Endodermal cell (in vitro differentiated cells): ENCODE measurements around the gene TCF15. TPM values are rescaled to one million over a fixed set of nuclear protein-coding genes. Genes with fewer than 3 reads are reported as not detected.

ENCODE experiments used
- DNase-seq: peaks from one replicate; pipeline ENCODE4 v3.0.0-alpha.2; 2017
- H3K27ac ChIP-seq: 2 replicates; pipeline ENCODE4 v1.5.1; 2013; ENCODE audit warnings: mild to moderate bottlenecking, low read depth, low read length, moderate library complexity
- H3K27me3 ChIP-seq: 2 replicates; pipeline ENCODE4 v1.6.1; 2013; ENCODE audit warnings: mild to moderate bottlenecking, low read length, moderate library complexity; ENCODE audit not compliant: insufficient read depth, control insufficient read depth, poor library complexity, severe bottlenecking
- H3K36me3 ChIP-seq: 2 replicates; pipeline ENCODE4 v1.7.0; 2013; ENCODE audit warnings: mild to moderate bottlenecking, low read length, moderate library complexity; ENCODE audit not compliant: control insufficient read depth, insufficient read depth
- H3K4me1 ChIP-seq: one replicate; pipeline ENCODE4 v1.7.0; 2013; ENCODE audit warnings: low read length; ENCODE audit not compliant: control insufficient read depth, insufficient read depth
- H3K4me3 ChIP-seq: 2 replicates; pipeline ENCODE4 v1.5.1; 2013; ENCODE audit warnings: mild to moderate bottlenecking, low read length, moderate library complexity
- H3K9ac ChIP-seq: 2 replicates; pipeline ENCODE4 v1.6.1; 2013; ENCODE audit warnings: mild to moderate bottlenecking, low read length, moderate library complexity; ENCODE audit not compliant: poor library complexity, severe bottlenecking; ENCODE audit errors: extremely low read depth
- H3K9me3 ChIP-seq: 2 replicates; pipeline ENCODE4 v1.6.1; 2013; ENCODE audit warnings: mild to moderate bottlenecking, low read length, moderate library complexity; ENCODE audit not compliant: control insufficient read depth
- H3K27ac Mint-ChIP-seq: 2 replicates; pipeline ENCODE4 v1.8.0; 2020; ENCODE audit warnings: mixed read lengths
- H3K27me3 Mint-ChIP-seq: 2 replicates; pipeline ENCODE4 v1.8.0; 2021; ENCODE audit warnings: mild to moderate bottlenecking, mixed read lengths; ENCODE audit not compliant: insufficient read depth
- H3K36me3 Mint-ChIP-seq: 2 replicates; pipeline ENCODE4 v1.8.0; 2020; ENCODE audit warnings: low read depth, mixed read lengths
- H3K4me1 Mint-ChIP-seq: 2 replicates; pipeline ENCODE4 v1.8.0; 2020; ENCODE audit warnings: mixed read lengths
- H3K4me3 Mint-ChIP-seq: 2 replicates; pipeline ENCODE4 v1.8.0; 2020; ENCODE audit warnings: mild to moderate bottlenecking, moderate library complexity, mixed read lengths
- H3K9me3 Mint-ChIP-seq: 2 replicates; pipeline ENCODE4 v1.8.0; 2020; ENCODE audit warnings: mild to moderate bottlenecking, mixed read lengths
- WGBS, 2 experiments: methylation state at CpG; one replicate each; pipeline versions ENCODE4 v1.1.5 to v1.1.7; 2013; ENCODE audit warnings: missing lambda C conversion rate in 2 of 2, mixed read lengths in 1 of 2; ENCODE audit not compliant: insufficient coverage in 1 of 2, insufficient read length in 1 of 2; 5-methylcytosine and 5-hydroxymethylcytosine counted together
- total RNA-seq, 2 donors: library from RNA; stranded (reverse); fragmentation: NEBNext Ultra II Directional in 1 of 2; extraction: Animal tissue kit (Norgen Biotek cat#: 25700) in 1 of 2; gene quantifications; 2 replicates in 1 of 2; 3 replicates in 1 of 2; pipeline ENCODE4 v1.2.1, GENCODE V29; 2021
- TF ChIP-seq, protein P1 (sequence below): fragments of 200-600 bp; sonication (generic); conservative IDR thresholded peaks from 2 replicates; pipeline ENCODE4 v1.5.0; 2021; ENCODE audit warnings: antibody characterized with exemption, mild to moderate bottlenecking

TCF15 gene
- total RNA-seq, 2 donors from 2014 or later: 1.9 to 2.2 TPM

DNA sequence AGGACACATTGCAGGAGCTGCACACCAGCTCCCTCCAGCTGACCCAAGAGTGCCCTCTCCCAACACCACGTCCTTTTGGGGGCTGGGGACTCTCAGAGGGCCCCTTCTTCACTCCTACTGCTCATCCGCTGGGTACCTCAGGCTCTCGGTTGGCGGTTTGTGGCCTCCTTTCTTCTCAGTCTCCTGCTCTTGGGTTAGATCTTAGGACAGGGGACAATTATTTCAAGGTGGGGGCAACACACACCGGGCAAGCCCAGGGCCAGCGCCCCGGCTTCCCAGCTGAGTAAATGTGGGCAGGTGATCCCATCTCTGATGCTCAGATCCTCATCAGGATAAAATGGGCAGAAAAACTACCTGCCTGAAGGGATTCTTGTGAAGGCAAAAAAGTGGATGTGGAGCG is 1.1 kb downstream of the TCF15 start:
- H3K4me3 ChIP-seq: peak overlapping the region; percentile 42
- H3K27ac Mint-ChIP-seq: no peak overlapping the region
- H3K36me3 Mint-ChIP-seq: no peaks in the 10 kb centered on the region
- peaks cover 11% of the 10 kb centered on the region for H3K4me1 Mint-ChIP-seq
- peaks cover 11% of the 10 kb centered on the region for H3K4me1 ChIP-seq
- WGBS, 2 experiments: 79 to 85% methylated on average over 5 to 8 of the region's 8 CpGs
- H3K9ac ChIP-seq: no peak overlapping the region
- TF ChIP-seq, protein P1, sequence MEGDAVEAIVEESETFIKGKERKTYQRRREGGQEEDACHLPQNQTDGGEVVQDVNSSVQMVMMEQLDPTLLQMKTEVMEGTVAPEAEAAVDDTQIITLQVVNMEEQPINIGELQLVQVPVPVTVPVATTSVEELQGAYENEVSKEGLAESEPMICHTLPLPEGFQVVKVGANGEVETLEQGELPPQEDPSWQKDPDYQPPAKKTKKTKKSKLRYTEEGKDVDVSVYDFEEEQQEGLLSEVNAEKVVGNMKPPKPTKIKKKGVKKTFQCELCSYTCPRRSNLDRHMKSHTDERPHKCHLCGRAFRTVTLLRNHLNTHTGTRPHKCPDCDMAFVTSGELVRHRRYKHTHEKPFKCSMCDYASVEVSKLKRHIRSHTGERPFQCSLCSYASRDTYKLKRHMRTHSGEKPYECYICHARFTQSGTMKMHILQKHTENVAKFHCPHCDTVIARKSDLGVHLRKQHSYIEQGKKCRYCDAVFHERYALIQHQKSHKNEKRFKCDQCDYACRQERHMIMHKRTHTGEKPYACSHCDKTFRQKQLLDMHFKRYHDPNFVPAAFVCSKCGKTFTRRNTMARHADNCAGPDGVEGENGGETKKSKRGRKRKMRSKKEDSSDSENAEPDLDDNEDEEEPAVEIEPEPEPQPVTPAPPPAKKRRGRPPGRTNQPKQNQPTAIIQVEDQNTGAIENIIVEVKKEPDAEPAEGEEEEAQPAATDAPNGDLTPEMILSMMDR: no peak
- H3K27ac ChIP-seq: no peak overlapping the region
- H3K36me3 ChIP-seq: no peaks in the 10 kb centered on the region
- peak overlapping the region; percentile 42 for H3K4me3 Mint-ChIP-seq
- peaks cover 37% of the 10 kb centered on the region for H3K27me3 Mint-ChIP-seq
- H3K9me3 ChIP-seq: no peaks in the 10 kb centered on the region
- no peak for DNase-seq
- no peaks in the 10 kb centered on the region for H3K9me3 Mint-ChIP-seq
- peaks cover 25% of the 10 kb centered on the region for H3K27me3 ChIP-seq

DNA sequence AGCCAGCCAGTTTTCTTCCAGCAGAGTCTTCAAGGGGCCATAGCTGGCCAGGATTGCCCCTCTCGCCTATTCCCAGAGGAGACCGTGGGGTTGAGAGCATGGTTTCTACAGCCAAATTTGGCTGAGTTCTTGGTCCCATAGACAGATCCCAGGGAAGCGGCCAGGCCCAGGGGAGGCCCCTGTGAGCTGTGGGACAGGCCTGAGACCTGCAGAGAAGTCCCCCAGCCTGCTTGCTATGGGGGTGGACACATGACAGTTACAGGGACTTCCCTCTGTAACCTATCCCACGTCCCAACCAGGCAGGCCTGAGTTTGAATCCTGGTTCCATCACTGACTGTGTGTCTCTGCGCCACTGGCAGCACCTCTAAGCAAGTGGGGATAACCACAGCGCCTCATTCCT is 2.6 kb downstream of the TCF15 start:
- H3K4me3 ChIP-seq: no peak overlapping the region
- Mint-ChIP-seq H3K36me3 (no peaks in the 10 kb centered on the region), H3K27ac (no peak overlapping the region), H3K9me3 (no peaks in the 10 kb centered on the region), H3K4me1 (peaks cover 9% of the 10 kb centered on the region), H3K27me3 (peaks cover 32% of the 10 kb centered on the region), H3K4me3 (no peak overlapping the region)
- no peaks in the 10 kb centered on the region for H3K9me3 ChIP-seq
- peaks cover 25% of the 10 kb centered on the region for H3K27me3 ChIP-seq
- no peaks in the 10 kb centered on the region for H3K36me3 ChIP-seq
- H3K27ac ChIP-seq: no peak overlapping the region
- no peak overlapping the region for H3K9ac ChIP-seq
- WGBS, 2 experiments: 92 to 98% methylated on average over 5 to 6 of the region's 6 CpGs
- no peak for DNase-seq
- peaks cover 11% of the 10 kb centered on the region for H3K4me1 ChIP-seq
- TF ChIP-seq, protein P1: no peak

DNA sequence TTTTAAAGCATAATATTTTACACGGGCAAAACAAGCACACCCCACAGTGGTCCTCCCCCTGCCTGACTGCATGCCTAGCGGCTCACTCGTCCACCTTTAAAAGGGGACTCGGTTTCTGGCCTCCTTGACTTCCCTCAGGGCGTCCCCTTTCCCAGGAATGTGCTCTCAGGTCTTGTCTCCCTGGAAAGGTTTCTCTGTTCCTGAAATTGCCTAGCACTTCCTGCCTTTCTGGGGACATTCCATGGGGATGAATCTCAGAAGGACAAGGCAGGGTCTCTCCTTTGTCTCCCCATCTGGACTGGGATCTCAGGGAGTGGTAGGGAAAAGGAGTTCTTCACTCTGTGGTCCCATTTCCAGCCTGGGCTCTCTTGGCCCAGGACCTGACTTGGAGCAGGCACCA is 4.9 kb downstream of the TCF15 start:
- no peaks in the 10 kb centered on the region for H3K4me1 Mint-ChIP-seq
- H3K27ac ChIP-seq: no peak overlapping the region

More for the DNA sequence above, 4.9 kb downstream of the TCF15 start:
- 82 to 90% methylated on average over 5 of the region's 5 CpGs for WGBS, 2 experiments
- no peaks in the 10 kb centered on the region for H3K36me3 ChIP-seq
- peaks cover 17% of the 10 kb centered on the region for H3K27me3 ChIP-seq
- Mint-ChIP-seq H3K9me3 (no peaks in the 10 kb centered on the region), H3K27ac (no peak overlapping the region), H3K27me3 (peaks cover 20% of the 10 kb centered on the region), H3K36me3 (no peaks in the 10 kb centered on the region), H3K4me3 (no peak overlapping the region)
- H3K4me3 ChIP-seq: no peak overlapping the region
- H3K4me1 ChIP-seq: no peaks in the 10 kb centered on the region
- TF ChIP-seq, protein P1: no peak
- no peaks in the 10 kb centered on the region for H3K9me3 ChIP-seq
- DNase-seq: no peak
- H3K9ac ChIP-seq: no peak overlapping the region
